Renal cortex interstitium (tissue), 11 donors: ENCODE measurements around the gene PLEKHA4. TPM values are rescaled to one million over a fixed set of nuclear protein-coding genes. Genes with fewer than 3 reads are reported as not detected.
"Not testable (repeated sequence)": the region's sequence is repeated elsewhere in the genome, so short reads cannot be mapped to it uniquely, and the experiment has no call there.

Experiments
- DNase-seq, 11 donors: peaks; one replicate each; pipeline ENCODE4 v3.0.0-alpha.2; 2013; ENCODE audit warnings: low read depth in 9 of 11, low spot score in 4 of 11; ENCODE audit errors: extremely low read depth in 1 of 11
- polyA plus RNA-seq, 3 donors: library from polyadenylated mRNA; unstranded; fragments of 120-200 nt; gene quantifications; one replicate each; pipeline ENCODE4 v1.2.1, GENCODE V29; 2013; ENCODE audit not compliant: insufficient read length in 3 of 3

The PLEKHA4 gene
- polyA plus RNA-seq, 3 donors, result 20.6 to 29.6 (median 27.9) TPM

- DNase-seq, result not testable (repeated sequence)
Observed at GRCh38 chr19:48787331-48787730, 81.1 kb downstream of the PLEKHA4 start.

Other genes with a start within 250 kb of the PLEKHA4 start
- 1,000 to 10,000 TPM; 1,072 to 1,401 (median 1,249) TPM for gene RPL18, start 249.4 kb downstream of the PLEKHA4 start, polyA plus RNA-seq
- gene SPHK2, start 249.1 kb downstream of the PLEKHA4 start, polyA plus RNA-seq, result 10 to 100 TPM; 15.8 to 31.8 (median 30.9) TPM
- 10 to 100 TPM; 11.2 to 15.9 (median 14.3) TPM for gene DBP, start 231.2 kb downstream of the PLEKHA4 start, polyA plus RNA-seq
- gene CA11, start 222.4 kb downstream of the PLEKHA4 start, polyA plus RNA-seq, result 10 to 100 TPM; 21.9 to 30.7 (median 29.2) TPM
- gene NTN5, start 195.6 kb downstream of the PLEKHA4 start, polyA plus RNA-seq, result 1 to 10 TPM in 2 of 3 donors, under 1 TPM in 1; 0.68 to 2.4 (median 1.5) TPM
- gene FUT2, start 172.6 kb downstream of the PLEKHA4 start, polyA plus RNA-seq, result 1 to 10 TPM; 1.7 to 4.4 (median 1.8) TPM
- 1 to 10 TPM; 5.0 to 7.3 (median 6.5) TPM for gene MAMSTR, start 148.9 kb downstream of the PLEKHA4 start, polyA plus RNA-seq
- gene RASIP1, start 128.0 kb downstream of the PLEKHA4 start, polyA plus RNA-seq, result 10 to 100 TPM; 12.2 to 19.6 (median 16.6) TPM
- gene IZUMO1, start 121.7 kb downstream of the PLEKHA4 start, polyA plus RNA-seq, result 1 to 10 TPM in 1 of 3 donors, under 1 TPM in 2; 0.23 to 1.2 (median 0.41) TPM
- gene FUT1, start 116.0 kb downstream of the PLEKHA4 start, polyA plus RNA-seq, result 1 to 10 TPM; 3.2 to 4.0 (median 3.3) TPM
- not detected for gene FGF21, start 113.1 kb downstream of the PLEKHA4 start, polyA plus RNA-seq
- gene BCAT2, start 57.6 kb downstream of the PLEKHA4 start, polyA plus RNA-seq, result 10 to 100 TPM; 32.4 to 57.8 (median 44.8) TPM
- gene HSD17B14, start 32.1 kb downstream of the PLEKHA4 start, polyA plus RNA-seq, result 10 to 100 TPM; 23.7 to 37.1 (median 30.1) TPM
- 10 to 100 TPM; 35.1 to 45.2 (median 37.3) TPM for gene PPP1R15A, start 3.8 kb upstream of the PLEKHA4 start, polyA plus RNA-seq
- gene TULP2, start 30.1 kb upstream of the PLEKHA4 start, polyA plus RNA-seq, result 1 to 10 TPM in 2 of 3 donors, under 1 TPM in 1; 0.67 to 1.4 (median 1.3) TPM
- 100 to 1,000 TPM; 231 to 319 (median 307) TPM for gene NUCB1, start 31.7 kb upstream of the PLEKHA4 start, polyA plus RNA-seq
- gene DHDH, start 65.1 kb upstream of the PLEKHA4 start, polyA plus RNA-seq, result 10 to 100 TPM in 1 of 3 donors, 1 to 10 TPM in 2; 6.5 to 10.7 (median 7.0) TPM
- gene BAX, start 86.3 kb upstream of the PLEKHA4 start, polyA plus RNA-seq, result 10 to 100 TPM; 64.7 to 84.6 (median 73.4) TPM
- gene FTL, start 96.7 kb upstream of the PLEKHA4 start, polyA plus RNA-seq, result 1,000 to 10,000 TPM; 2,184 to 2,822 (median 2,594) TPM
- 10 to 100 TPM; 40.6 to 55.4 (median 40.7) TPM for gene GYS1, start 124.7 kb upstream of the PLEKHA4 start, polyA plus RNA-seq
- gene RUVBL2, start 125.3 kb upstream of the PLEKHA4 start, polyA plus RNA-seq, result 100 to 1,000 TPM in 1 of 3 donors, 10 to 100 TPM in 2; 77.9 to 106 (median 88.7) TPM
- under 1 TPM in 1 of 3 donors, not detected in 2; 0.29 TPM for gene LHB, start 148.5 kb upstream of the PLEKHA4 start, polyA plus RNA-seq
- gene CGB3, start 155.7 kb upstream of the PLEKHA4 start, polyA plus RNA-seq, result not detected
- not detected for gene CGB2, start 163.3 kb upstream of the PLEKHA4 start, polyA plus RNA-seq
- gene CGB1, start 168.3 kb upstream of the PLEKHA4 start, polyA plus RNA-seq, result not detected
- gene CGB5, start 175.2 kb upstream of the PLEKHA4 start, polyA plus RNA-seq, result under 1 TPM in 1 of 3 donors, not detected in 2; 0.34 TPM
- not detected for gene CGB8, start 180.5 kb upstream of the PLEKHA4 start, polyA plus RNA-seq
- gene CGB7, start 189.1 kb upstream of the PLEKHA4 start, polyA plus RNA-seq, result 1 to 10 TPM; 1.2 to 1.6 (median 1.5) TPM
- gene NTF4, start 196.2 kb upstream of the PLEKHA4 start, polyA plus RNA-seq, result 1 to 10 TPM; 3.4 to 4.3 (median 4.2) TPM
- under 1 TPM in 2 of 3 donors, not detected in 1; 0.06 to 0.09 TPM for gene KCNA7, start 204.1 kb upstream of the PLEKHA4 start, polyA plus RNA-seq
- gene SNRNP70, start 216.8 kb upstream of the PLEKHA4 start, polyA plus RNA-seq, result 100 to 1,000 TPM; 299 to 461 (median 336) TPM
- gene LIN7B, start 245.8 kb upstream of the PLEKHA4 start, polyA plus RNA-seq, result 1 to 10 TPM; 6.8 to 8.7 (median 8.4) TPM